K562 (cell line): ENCODE data around the gene GPATCH3. TPM values are rescaled to one million over a fixed set of nuclear protein-coding genes. Genes with fewer than 3 reads are reported as not detected.
A peak's percentile ranks its signal among the peaks of the same experiment; 100 is the strongest.

ENCODE experiments used
- BRF1 ChIP-seq: IDR thresholded peaks from 3 replicates; pipeline ENCODE4 v1.6.1; 2011; ENCODE audit warnings: borderline replicate concordance, mild to moderate bottlenecking; ENCODE audit not compliant: insufficient read length; ENCODE audit errors: extremely low read depth
- CHD2 ChIP-seq: IDR thresholded peaks from 2 replicates; pipeline ENCODE4 v1.6.1; 2011; ENCODE audit warnings: low read depth, low read length
- CHD4 ChIP-seq: fragments of 200-600 bp; sonication (generic); IDR thresholded peaks from 3 replicates; pipeline ENCODE4 v1.6.1; 2012; ENCODE audit warnings: low read depth, mild to moderate bottlenecking, mixed read lengths, low read length, inconsistent platforms; ENCODE audit not compliant: insufficient read depth, insufficient replicate concordance, poor library complexity, severe bottlenecking
- ETV6 ChIP-seq, 3 experiments: fragments of 150-350 bp in 1 of 3; sonication (generic) in 1 of 3; formaldehyde crosslinking in 1 of 3; IDR thresholded peaks; 2 replicates each; pipeline versions ENCODE4 v1.6.1 to v1.8.0; 2014 to 2022; ENCODE audit warnings: borderline replicate concordance in 2 of 3, low read depth in 2 of 3, antibody characterized with exemption in 1 of 3, low read length in 1 of 3, mild to moderate bottlenecking in 1 of 3, missing genetic modification reagents in 1 of 3
- KAT7 ChIP-seq: sonication (generic); formaldehyde crosslinking; IDR thresholded peaks from 2 replicates; pipeline ENCODE4 v1.8.0; 2022; ENCODE audit warnings: missing genetic modification reagents, mild to moderate bottlenecking, borderline replicate concordance
- KDM2B ChIP-seq: fragments of 250-450 bp; sonication (Bioruptor Pico); IDR thresholded peaks from 2 replicates; pipeline ENCODE4 v1.8.0; 2021; ENCODE audit warnings: mild to moderate bottlenecking, moderate library complexity
- MEF2A ChIP-seq: IDR thresholded peaks from 2 replicates; pipeline ENCODE4 v1.6.1; 2011; ENCODE audit warnings: low read depth, mild to moderate bottlenecking, low read length, moderate library complexity; ENCODE audit not compliant: control insufficient read depth
- MEF2D ChIP-seq: conservative IDR thresholded peaks from 2 replicates; pipeline ENCODE4 v1.6.1; 2016; ENCODE audit warnings: low read depth, missing genetic modification characterization, missing compliant biosample characterization
- SLC30A9 ChIP-seq: fragments of 250-450 bp; sonication (Bioruptor Pico); IDR thresholded peaks from 2 replicates; pipeline ENCODE4 v1.8.0; 2022; ENCODE audit warnings: mild to moderate bottlenecking, moderate library complexity
- YBX1 ChIP-seq: fragments of 450-650 bp; IDR thresholded peaks from 2 replicates; pipeline ENCODE4 v1.7.1; 2016; ENCODE audit warnings: mild to moderate bottlenecking
- ZBTB1 ChIP-seq: sonication (generic); formaldehyde crosslinking; IDR thresholded peaks from 2 replicates; pipeline ENCODE4 v1.8.1; 2023; ENCODE audit warnings: missing genetic modification reagents, low read depth, mild to moderate bottlenecking, borderline replicate concordance
- ZBTB33 ChIP-seq: sonication (generic); formaldehyde crosslinking; IDR thresholded peaks from 2 replicates; pipeline ENCODE4 v1.8.1; 2023; ENCODE audit warnings: mild to moderate bottlenecking, missing genetic modification reagents
- ZMIZ1 ChIP-seq, 2 experiments: fragments of 150-350 bp in 1 of 2; IDR thresholded peaks; 2 replicates each; pipeline ENCODE4 v1.6.1; 2012 to 2016; ENCODE audit warnings: low read depth in 2 of 2, low read length in 2 of 2, mild to moderate bottlenecking in 1 of 2, moderate library complexity in 1 of 2
- ZNF165 ChIP-seq: fragments of 250-450 bp; sonication (Bioruptor Pico); IDR thresholded peaks from 2 replicates; pipeline ENCODE4 v1.4.0; 2020; ENCODE audit warnings: borderline replicate concordance
- ZNF253 ChIP-seq: fragments of 250-450 bp; sonication (Bioruptor Pico); conservative IDR thresholded peaks from 2 replicates; pipeline ENCODE4 v1.6.1; 2021; ENCODE audit warnings: mild to moderate bottlenecking
- ZNF263 ChIP-seq: sonication (generic); formaldehyde crosslinking; IDR thresholded peaks from 2 replicates; pipeline ENCODE4 v1.8.0; 2022; ENCODE audit warnings: mild to moderate bottlenecking, missing genetic modification reagents, borderline replicate concordance
- ZNF354B ChIP-seq: fragments of 250-450 bp; sonication (Bioruptor Pico); IDR thresholded peaks from 2 replicates; pipeline ENCODE4 v1.4.0; 2020
- ZNF384 ChIP-seq: IDR thresholded peaks from 2 replicates; pipeline ENCODE4 v1.6.1; 2012; ENCODE audit warnings: low read depth, low read length, improper control_type of control experiment
- ZNF507 ChIP-seq: conservative IDR thresholded peaks from 2 replicates; pipeline ENCODE4 v1.6.1; 2017; ENCODE audit warnings: missing genetic modification characterization, missing compliant biosample characterization
- polyA plus RNA-seq, 8 experiments: library from polyadenylated mRNA; depleted of rRNA in 4 of 8; stranded (reverse) in 5 of 8; unstranded in 3 of 8; fragments of >200 nt; fragmentation: Nextera tagmentation in 2 of 8; fragmentation: Illumina TruSeq in 1 of 8; extraction: Ambion mirVana in 2 of 8; extraction: Trizol in 1 of 8; gene quantifications; 2 replicates each; pipeline versions ENCODE4 v1.2.1 to v1.2.3, GENCODE V29; 2011 to 2014; ENCODE audit warnings: inconsistent platforms in 1 of 8, missing spikeins in 1 of 8
- total RNA-seq, 7 experiments: library from RNA; depleted of rRNA in 6 of 7; stranded (reverse); fragments of >200 nt in 6 of 7; fragmentation: Illumina TruSeq in 2 of 7; extraction: Trizol in 2 of 7; gene quantifications; 2 replicates each; pipeline versions ENCODE4 v1.2.1 to v1.2.3, GENCODE V29; 2011 to 2021; ENCODE audit warnings: low replicate concordance in 1 of 7
- TF ChIP-seq, protein P1 (sequence below): fragments of 450-650 bp; formaldehyde crosslinking; IDR thresholded peaks from 2 replicates; pipeline ENCODE4 v1.4.0; 2022; ENCODE audit warnings: missing genetic modification characterization

Gene GPATCH3
- total and polyA plus RNA-seq, 9 of the 15 experiments (the other 6 are each of a cell fraction or from before 2014, with no cell fraction given) = 1.6 to 23.0 (median 13.3) TPM

DNA sequence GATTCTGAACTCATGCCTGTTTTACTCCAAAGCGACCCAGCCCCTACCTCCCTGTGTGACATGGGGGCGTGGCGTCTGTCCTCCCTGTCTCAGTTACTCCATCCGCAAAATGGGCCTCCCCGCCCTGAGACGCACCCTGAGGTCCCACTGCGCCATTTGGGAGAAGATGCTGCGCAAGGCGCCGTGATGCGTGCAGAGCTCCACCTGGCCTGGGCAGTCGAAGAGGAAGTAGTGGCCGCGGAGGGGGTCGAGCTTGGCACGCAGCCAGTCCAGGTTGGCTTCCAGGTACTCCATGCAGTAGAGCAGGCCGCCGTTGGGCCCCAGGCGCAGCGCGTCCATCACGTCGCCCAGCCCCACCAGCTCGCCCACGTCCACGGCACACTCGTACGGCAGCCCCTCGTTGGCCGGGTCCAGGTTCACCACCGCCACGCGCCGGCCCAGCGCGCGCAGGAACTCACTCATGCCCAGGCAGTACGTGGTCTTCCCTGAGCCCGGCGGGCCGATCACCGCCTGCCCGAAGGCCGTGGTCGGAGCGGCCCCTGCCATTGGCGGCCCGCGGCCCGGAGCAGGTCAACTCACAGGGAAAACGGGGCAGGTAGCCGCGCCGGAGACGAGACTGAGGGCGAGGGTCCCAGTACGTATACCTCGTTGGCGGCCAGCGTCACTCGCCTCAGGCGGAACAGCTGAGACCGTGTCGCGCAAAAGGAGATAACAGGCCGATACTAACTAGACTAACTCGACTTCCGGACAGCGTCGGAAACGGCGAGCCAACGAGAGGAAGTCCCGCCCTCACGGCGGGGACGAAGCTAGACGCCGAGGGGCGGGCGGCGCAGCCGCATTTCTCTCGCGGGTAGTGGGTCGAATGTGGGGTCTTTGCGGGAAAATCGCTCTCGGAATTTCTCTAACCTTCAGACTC, 10.5 kb downstream of the GPATCH3 start, which contains the start of gene GPN2 (continued):
- TF ChIP-seq MEF2D (no peak), SLC30A9 (CRISPR knock-in tag) (no peak), KAT7 (CRISPR knock-in tag) (peak; percentile 100), KDM2B (CRISPR knock-in tag) (no peak), ETV6 (IDR thresholded peaks at IDR 0.05; ENCODE audit: borderline replicate concordance in 1 of 2, low read depth in 2 of 2, low read length in 1 of 2) (no peak), ETV6 (CRISPR knock-in tag; IDR thresholded peaks at IDR 0.05; ENCODE audit: borderline replicate concordance) (0 out of 2 replicates have a peak, but pooled peaks have one; percentile 89), BRF1 (no peak), ZNF253 (CRISPR knock-in tag) (no peak), MEF2A (no peak), ZBTB1 (CRISPR knock-in tag) (peak; percentile 86), YBX1 (no peak), ZNF507 (tag) (no peak), ZNF165 (CRISPR knock-in tag) (no peak), CHD4 (peak; percentile 73), ZMIZ1 (IDR thresholded peaks at IDR 0.05; ENCODE audit: low read depth in 2 of 2, low read length in 2 of 2) (peak in 1 of 2 experiments; percentile 49; a peak in 1 of 4 replicates), CHD2 (no peak; the same call in 1 of the 2 replicates), ZNF384 (no peak), ZNF263 (no peak), ZBTB33 (CRISPR knock-in tag) (peak; percentile 89), ZNF354B (CRISPR knock-in tag) (no peak)
- TF ChIP-seq, protein P1, sequence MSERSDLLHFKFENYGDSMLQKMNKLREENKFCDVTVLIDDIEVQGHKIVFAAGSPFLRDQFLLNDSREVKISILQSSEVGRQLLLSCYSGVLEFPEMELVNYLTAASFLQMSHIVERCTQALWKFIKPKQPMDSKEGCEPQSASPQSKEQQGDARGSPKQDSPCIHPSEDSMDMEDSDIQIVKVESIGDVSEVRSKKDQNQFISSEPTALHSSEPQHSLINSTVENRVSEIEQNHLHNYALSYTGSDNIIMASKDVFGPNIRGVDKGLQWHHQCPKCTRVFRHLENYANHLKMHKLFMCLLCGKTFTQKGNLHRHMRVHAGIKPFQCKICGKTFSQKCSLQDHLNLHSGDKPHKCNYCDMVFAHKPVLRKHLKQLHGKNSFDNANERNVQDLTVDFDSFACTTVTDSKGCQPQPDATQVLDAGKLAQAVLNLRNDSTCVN (CRISPR knock-in tag) = no peak
